NB4 (cell line): Measurements from ENCODE around the gene TAF3.

Experiments used
- CTCF ChIP-seq: IDR thresholded peaks from one replicate; pipeline ENCODE4 v1.5.1; 2012; ENCODE audit warnings: low read depth, low read length
- MAX ChIP-seq: IDR thresholded peaks from 2 replicates; pipeline ENCODE4 v1.6.1; 2011; ENCODE audit warnings: low read depth, low read length
- POLR2A ChIP-seq: IDR thresholded peaks from 2 replicates; pipeline ENCODE4 v1.6.1; 2011; ENCODE audit warnings: mild to moderate bottlenecking; ENCODE audit not compliant: insufficient read length; ENCODE audit errors: extremely low read depth

GRCh38 chr10:7988989-7989388 is 170.7 kb downstream of the TAF3 start:
- no peak for TF ChIP-seq POLR2A
- TF ChIP-seq CTCF, result no peak
- no peak for TF ChIP-seq MAX
